HG02870 (cell line): ENCODE results near the gene COL4A2.
"Not testable (repeated sequence)": the region's sequence is repeated elsewhere in the genome, so short reads cannot be mapped to it uniquely, and the experiment has no call there.

Experiments
- ATAC-seq: cut with Tn5 transposase; IDR thresholded peaks from one replicate; pipeline ENCODE4 v1.9.1; 2021; ENCODE audit warnings: mild to moderate bottlenecking, moderate library complexity; ENCODE audit not compliant: unreplicated experiment

The COL4A2 gene

DNA sequence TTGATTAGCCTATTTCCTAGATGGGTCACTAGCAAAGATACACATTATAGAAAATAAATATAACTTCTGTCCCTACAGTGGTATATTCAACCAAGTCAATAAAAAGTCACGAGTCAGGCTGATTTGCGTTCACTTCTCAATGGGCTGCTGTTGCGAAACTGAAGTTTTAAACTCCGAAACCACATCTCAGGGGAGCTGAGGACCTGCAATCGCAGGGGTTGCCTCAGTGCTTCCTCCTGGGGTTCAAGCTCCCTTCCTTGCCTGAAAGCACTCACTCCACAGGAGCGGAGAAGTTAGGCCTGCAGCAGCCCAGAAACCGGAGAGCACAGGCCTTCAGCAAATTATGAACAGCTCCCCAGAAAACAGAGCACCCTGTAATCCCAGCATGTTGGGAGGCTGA lies 214.9 kb downstream of the COL4A2 start:
- peak; percentile 38 for ATAC-seq

GRCh38 chr13:110522721-110523120 lies 215.6 kb downstream of the COL4A2 start:
- no peak for ATAC-seq

DNA sequence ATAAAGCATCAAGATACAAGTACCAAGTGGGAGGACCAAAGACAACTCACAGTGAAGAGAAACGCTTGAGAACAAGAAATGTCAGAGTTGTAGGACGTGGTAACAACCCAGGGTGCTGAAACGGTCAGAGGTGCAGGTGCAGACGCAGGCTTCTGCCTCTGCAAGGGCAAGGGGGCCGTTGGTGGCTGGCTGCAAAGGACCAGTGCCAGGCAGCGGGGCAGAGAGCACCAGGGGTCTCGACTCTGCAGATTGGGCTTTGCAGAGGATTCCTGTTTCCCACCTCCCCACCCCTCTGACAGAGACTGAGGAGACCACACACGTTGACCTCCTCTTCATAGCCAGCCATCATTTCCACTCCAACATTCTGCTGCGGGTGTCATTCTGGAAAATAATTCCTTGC lies 216.1 kb downstream of the COL4A2 start:
- ATAC-seq: no peak

GRCh38 chr13:110523838-110524540 lies 216.9 kb downstream of the COL4A2 start:
- no peak for ATAC-seq

DNA sequence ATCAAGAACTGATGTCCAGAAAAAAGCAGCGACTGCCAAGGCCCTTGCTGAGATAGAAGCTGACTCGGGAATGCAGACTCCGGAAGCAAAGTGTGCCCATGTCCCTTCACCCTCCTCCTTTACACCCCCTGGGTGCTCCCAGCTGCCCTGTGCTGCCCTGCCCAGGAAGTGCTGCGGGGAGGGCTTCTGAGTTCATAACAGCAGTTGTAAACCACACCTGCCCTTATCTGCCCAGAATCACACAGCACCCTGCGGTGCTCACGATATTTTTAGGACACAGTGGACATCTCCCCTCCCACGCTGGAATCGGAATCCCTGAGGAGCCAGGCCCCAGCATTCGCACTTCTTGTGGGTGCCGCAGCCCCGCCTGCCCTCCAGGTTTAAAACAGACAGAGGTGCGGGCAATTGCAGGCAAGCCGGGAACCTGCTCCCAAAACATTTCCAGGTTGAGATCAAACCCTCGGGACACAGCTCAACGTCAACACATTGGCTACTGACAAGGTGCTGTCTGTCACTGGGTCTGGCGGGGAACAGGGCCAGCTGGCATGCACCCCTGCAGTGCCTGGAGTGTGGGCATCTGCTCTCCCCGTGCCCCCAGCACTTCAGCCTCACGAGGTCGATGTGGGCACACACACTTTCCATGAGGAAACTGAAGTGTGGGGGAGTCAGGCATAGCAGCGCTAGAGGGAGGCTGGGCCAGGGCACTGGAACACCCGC lies 217.6 kb downstream of the COL4A2 start:
- ATAC-seq: no peak

GRCh38 chr13:110525328-110526319 lies 218.5 kb downstream of the COL4A2 start:
- peak; percentile 69 for ATAC-seq

GRCh38 chr13:110528371-110528770 lies 221.3 kb downstream of the COL4A2 start:
- ATAC-seq: no peak

DNA sequence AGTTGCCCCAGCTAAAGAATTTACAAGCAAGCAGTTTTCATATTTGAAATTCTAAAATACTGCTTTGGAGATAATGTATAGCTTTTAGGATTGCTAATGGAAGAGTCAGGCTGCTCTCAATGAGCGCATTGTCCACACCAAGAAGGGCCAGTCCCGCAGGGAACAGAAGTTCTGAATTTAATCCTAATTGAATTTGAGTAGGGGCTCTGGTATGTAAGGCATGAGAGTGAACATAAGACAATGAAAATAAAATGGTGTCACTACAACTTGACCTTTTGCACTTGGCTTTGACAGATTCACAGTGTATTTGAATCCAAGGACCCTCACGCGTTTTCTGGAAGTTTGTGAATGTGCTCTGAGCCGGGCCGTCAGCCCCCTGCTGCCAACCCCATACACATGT lies 221.8 kb downstream of the COL4A2 start:
- ATAC-seq: no peak

- ATAC-seq: no peak
These were observed 222.6 kb downstream of the COL4A2 start for GRCh38 chr13:110529522-110530311.

- no peak for ATAC-seq
These were observed 224.0 kb downstream of the COL4A2 start for GRCh38 chr13:110531100-110531499.

DNA sequence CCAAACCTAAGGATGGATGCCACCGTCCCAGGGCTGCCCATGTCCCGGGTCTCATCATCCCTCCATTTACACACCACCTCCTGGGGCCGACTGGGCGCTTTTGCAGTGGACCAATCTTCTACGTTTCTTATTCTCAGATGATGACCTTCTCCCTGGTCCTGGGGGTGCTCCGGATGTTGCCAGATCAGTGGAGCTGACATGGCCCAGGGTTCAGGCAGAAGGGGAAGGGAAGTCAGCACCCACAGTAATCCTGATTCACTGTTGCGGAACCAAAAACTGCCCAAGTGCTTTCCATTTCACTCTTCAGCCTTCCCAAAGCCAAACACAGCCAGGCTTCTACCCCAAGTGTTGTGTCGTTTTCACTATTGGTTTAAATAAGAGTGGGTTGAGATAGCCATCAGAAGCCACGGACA lies 224.6 kb downstream of the COL4A2 start:
- ATAC-seq: no peak

DNA sequence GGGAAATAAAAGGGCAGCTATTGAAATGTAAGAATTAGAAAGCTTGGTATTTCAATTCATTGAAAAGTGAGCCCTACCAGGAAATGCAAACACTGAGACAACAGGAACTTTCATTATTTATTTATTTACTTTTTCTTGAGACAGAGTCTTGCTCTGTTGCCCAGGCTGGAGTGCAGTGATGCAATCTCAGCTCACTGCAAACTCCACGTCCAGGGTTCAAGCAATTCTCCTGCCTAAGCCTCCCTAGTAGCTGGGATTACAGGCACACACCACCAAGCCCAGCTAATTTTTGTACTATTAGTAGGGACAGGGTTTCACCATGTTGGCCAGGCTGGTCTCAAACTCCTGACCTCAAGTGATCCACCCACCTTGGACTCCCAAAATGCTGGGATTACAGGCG lies 225.2 kb downstream of the COL4A2 start:
- not testable (repeated sequence) for ATAC-seq

GRCh38 chr13:110533771-110534670 lies 226.9 kb downstream of the COL4A2 start:
- no peak for ATAC-seq

GRCh38 chr13:110535526-110535925 lies 228.4 kb downstream of the COL4A2 start:
- ATAC-seq: no peak

- no peak for ATAC-seq
These were observed 229.1 kb downstream of the COL4A2 start for GRCh38 chr13:110536006-110536693.

GRCh38 chr13:110538632-110539031 lies 231.5 kb downstream of the COL4A2 start:
- no peak for ATAC-seq

- ATAC-seq: no peak
These were observed 232.8 kb downstream of the COL4A2 start for GRCh38 chr13:110539894-110540293.

- no peak for ATAC-seq
These were observed 233.9 kb downstream of the COL4A2 start for GRCh38 chr13:110540871-110541525.
